NB4 (cell line): Measurements from ENCODE around the gene BIN2.
"Not testable (repeated sequence)": the region's sequence is repeated elsewhere in the genome, so short reads cannot be mapped to it uniquely, and the experiment has no call there.

Experiments
- DNase-seq: peaks from one replicate; pipeline ENCODE4 v3.0.0; 2010; ENCODE audit warnings: low read depth
- H3K4me3 ChIP-seq: one replicate; pipeline ENCODE4 v1.5.1; 2011; ENCODE audit warnings: mild to moderate bottlenecking, low read depth, low read length, moderate library complexity
- MYC ChIP-seq: IDR thresholded peaks from 2 replicates; pipeline ENCODE4 v1.6.1; 2011; ENCODE audit warnings: low read depth, low read length
- POLR2A ChIP-seq: IDR thresholded peaks from 2 replicates; pipeline ENCODE4 v1.6.1; 2011; ENCODE audit warnings: mild to moderate bottlenecking; ENCODE audit not compliant: insufficient read length; ENCODE audit errors: extremely low read depth
- TF ChIP-seq, protein P1 (sequence below): IDR thresholded peaks from 2 replicates; pipeline ENCODE4 v1.6.1; 2011; ENCODE audit warnings: low read depth, low read length
- TF ChIP-seq, protein P2 (sequence below): IDR thresholded peaks from one replicate; pipeline ENCODE4 v1.5.1; 2012; ENCODE audit warnings: low read depth, low read length

Gene BIN2

DNA sequence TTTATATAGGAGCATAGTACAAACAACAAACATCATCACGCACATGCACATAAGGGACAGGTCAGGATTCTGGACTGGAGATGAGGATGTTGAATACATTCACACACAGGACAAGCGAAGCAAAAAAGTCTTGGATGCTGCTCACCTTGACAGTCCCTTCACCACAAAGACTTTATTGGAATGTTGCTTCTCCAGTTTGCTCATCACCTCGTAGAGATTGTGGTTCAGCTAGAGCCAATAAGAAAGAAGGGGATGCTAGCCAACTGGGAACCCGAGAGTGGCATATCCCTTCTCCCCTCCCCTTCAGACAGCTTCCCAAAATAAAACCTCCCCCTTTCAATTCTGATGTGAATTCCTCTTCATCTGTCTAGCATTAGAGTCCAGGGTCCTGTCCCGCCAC is 28.3 kb downstream of the BIN2 start:
- no peak for DNase-seq
- H3K4me3 ChIP-seq: no peak overlapping the region
- TF ChIP-seq, protein P1, sequence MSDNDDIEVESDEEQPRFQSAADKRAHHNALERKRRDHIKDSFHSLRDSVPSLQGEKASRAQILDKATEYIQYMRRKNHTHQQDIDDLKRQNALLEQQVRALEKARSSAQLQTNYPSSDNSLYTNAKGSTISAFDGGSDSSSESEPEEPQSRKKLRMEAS: no peak
- TF ChIP-seq POLR2A: no peak
- no peak for TF ChIP-seq MYC
- TF ChIP-seq, protein P2, sequence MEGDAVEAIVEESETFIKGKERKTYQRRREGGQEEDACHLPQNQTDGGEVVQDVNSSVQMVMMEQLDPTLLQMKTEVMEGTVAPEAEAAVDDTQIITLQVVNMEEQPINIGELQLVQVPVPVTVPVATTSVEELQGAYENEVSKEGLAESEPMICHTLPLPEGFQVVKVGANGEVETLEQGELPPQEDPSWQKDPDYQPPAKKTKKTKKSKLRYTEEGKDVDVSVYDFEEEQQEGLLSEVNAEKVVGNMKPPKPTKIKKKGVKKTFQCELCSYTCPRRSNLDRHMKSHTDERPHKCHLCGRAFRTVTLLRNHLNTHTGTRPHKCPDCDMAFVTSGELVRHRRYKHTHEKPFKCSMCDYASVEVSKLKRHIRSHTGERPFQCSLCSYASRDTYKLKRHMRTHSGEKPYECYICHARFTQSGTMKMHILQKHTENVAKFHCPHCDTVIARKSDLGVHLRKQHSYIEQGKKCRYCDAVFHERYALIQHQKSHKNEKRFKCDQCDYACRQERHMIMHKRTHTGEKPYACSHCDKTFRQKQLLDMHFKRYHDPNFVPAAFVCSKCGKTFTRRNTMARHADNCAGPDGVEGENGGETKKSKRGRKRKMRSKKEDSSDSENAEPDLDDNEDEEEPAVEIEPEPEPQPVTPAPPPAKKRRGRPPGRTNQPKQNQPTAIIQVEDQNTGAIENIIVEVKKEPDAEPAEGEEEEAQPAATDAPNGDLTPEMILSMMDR: no peak

DNA sequence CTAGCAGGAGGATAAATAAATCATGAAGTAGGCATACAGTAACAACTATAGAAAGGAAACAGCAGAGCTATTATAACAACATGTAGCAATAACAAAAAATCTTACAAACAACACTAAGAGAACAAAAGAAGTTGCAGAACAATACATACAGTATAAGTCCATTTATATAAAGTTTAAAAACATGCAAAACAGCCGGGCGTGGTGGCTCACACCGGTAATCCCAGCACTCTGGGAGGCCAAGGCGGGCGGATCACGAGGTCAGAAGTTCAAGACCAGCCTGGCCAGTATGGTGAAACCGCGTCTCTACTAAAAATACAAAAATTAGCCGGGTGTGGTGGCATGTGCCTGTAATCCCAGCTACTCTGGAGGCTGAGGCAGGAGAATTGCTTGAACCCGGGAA is 29.9 kb downstream of the BIN2 start:
- DNase-seq, H3K4me3 ChIP-seq: not testable (repeated sequence)

- H3K4me3 ChIP-seq: no peak overlapping the region
- TF ChIP-seq, protein P2: no peak
- no peak for TF ChIP-seq POLR2A
- TF ChIP-seq, protein P1: no peak
- no peak for TF ChIP-seq MYC
- DNase-seq: no peak
Observed at GRCh38 chr12:51293696-51294095, 30.3 kb downstream of the BIN2 start.

DNA sequence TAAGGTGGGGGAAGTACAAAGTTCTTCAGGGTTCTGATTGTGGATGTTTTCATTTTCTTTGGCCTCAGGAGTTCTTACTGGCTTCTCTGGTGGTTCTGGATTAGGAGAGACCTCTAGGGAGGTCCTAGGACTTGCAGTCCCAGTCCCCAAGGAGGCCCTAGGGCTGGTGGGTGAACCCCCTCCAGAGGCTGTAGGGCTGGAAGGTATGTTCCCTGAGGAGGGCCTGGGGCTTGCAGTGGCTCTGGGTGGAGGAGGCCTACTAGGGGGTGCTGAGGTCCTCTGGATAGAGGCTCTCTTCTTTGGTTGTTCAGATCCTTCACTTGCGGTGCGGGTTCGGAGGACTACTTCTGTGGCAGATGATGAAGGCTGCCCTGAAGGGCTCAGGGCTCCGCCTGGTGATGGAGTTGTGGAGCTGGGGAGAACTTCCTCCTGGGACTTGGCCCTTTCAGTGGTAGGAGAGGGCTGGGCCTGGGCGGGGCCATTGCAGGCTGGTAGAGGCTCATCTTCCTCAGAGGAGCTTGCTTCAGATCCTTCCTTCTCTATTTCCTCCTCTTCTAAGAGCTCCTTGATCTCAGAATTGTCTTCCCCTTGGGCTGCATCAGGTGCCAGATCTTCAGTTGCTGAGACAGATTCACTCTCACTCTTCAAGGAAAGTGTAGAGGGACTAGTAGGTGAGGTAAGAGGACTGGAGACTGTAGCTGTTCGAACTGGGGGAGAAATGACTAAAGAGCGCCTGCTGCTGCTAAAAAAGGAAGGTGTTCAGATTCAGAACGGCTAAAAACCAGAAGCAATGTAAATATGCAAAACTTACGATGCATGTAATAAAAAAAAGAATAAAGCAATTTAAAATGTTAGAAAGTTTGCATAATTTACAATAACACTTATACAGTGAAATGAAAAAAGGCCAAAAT is 32.1 kb downstream of the BIN2 start:
- DNase-seq: peak; percentile 61
- H3K4me3 ChIP-seq: not testable (repeated sequence)

DNA sequence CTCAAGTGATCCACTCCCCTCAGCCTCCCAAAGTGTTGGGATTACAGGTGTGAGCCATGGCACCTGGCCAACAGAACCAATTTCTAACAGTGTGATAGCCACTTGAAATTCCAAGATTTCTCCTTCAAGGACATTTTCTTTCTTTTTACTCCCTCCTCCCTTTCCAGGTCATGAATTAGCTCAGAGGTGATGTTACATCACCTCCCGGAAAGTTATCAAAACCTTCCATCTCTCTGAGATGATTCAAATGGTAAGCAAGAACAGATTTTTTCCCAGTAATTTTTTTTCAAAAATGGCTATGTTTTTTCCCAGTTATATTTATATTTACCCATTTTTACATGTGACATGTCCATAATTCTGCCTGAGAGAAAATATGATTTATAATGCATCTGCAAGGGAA is 38.1 kb downstream of the BIN2 start:
- H3K4me3 ChIP-seq: no peak overlapping the region
- TF ChIP-seq MYC: no peak
- TF ChIP-seq, protein P1: no peak
- TF ChIP-seq POLR2A: no peak
- TF ChIP-seq, protein P2: no peak
- DNase-seq: no peak

GRCh38 chr12:51281202-51281924 is 42.6 kb downstream of the BIN2 start:
- TF ChIP-seq MYC (no peak), POLR2A (no peak)
- TF ChIP-seq, protein P1: no peak
- TF ChIP-seq, protein P2: no peak
- H3K4me3 ChIP-seq: no peak overlapping the region
- no peak for DNase-seq

DNA sequence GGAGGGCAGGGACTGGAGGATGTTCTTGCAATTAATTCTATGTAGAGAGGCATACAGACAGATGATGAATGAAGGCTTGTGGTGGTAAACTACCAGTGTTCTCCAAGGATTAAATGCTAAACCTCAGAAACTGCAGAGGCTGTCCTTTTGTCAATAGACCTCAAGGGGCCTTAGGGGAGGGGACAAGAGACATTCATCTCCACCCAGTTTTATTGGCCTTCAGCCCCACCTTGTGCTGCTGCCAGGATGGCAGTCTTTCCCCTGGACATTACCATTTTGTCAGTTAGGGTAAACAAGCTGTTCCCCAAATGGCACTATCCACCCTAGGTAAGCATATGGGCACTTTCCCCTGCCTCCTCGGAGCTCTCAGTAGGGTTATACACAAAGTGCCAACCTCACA is 48.9 kb downstream of the BIN2 start:
- no peak for DNase-seq
- H3K4me3 ChIP-seq: no peak overlapping the region
- no peak for TF ChIP-seq POLR2A
- TF ChIP-seq, protein P2: no peak
- TF ChIP-seq, protein P1: no peak

- DNase-seq, H3K4me3 ChIP-seq: not testable (repeated sequence)
Observed at GRCh38 chr12:51272810-51273209, 51.2 kb downstream of the BIN2 start.
